ENCODE data around the gene ABCC11. TPM values are rescaled to one million over a fixed set of nuclear protein-coding genes. Genes with fewer than 3 reads are reported as not detected.
A peak's percentile ranks its signal among the peaks of the same experiment; 100 is the strongest.

Gene ABCC11
- total and polyA plus RNA-seq, 2 of the 4 experiments (the other 2 are of a cell fraction) = 0.09 to 0.18 TPM

- H3K56ac ChIP-seq (ENCODE audit: extremely low read depth, insufficient read depth, low read length) = no peak overlapping the region
- no peak overlapping the region for H2BK15ac ChIP-seq (ENCODE audit: low read depth, low read length)
- H3K27ac ChIP-seq (ENCODE audit: insufficient read depth, low read length) = no peak overlapping the region
- no peak overlapping the region for H3K4ac ChIP-seq (ENCODE audit: low read depth, low read length)
- no peak overlapping the region for H3K23ac ChIP-seq (ENCODE audit: low read depth, low read length)
- H3K4me1 ChIP-seq (ENCODE audit: control insufficient read depth, insufficient read depth, low read length) = no peaks in the 10 kb centered on the region
- no peaks in the 10 kb centered on the region for H3K9me3 ChIP-seq (ENCODE audit: control insufficient read depth, insufficient read depth, low read length)
- no peaks in the 10 kb centered on the region for H3K79me1 ChIP-seq (ENCODE audit: low read depth in 1 of 2, low read length in 2 of 2)
- H3K14ac ChIP-seq (replicated peaks; ENCODE audit: low read depth, low read length) = no peak overlapping the region
- H2AK9ac ChIP-seq (replicated peaks; ENCODE audit: low read depth, low read length, poor library complexity) = no peak overlapping the region
- no peaks in the 10 kb centered on the region for H3K36me3 ChIP-seq (ENCODE audit: control insufficient read depth, insufficient read depth, low read length)
- BruUV-seq (replicated peaks) = no TSS peak
- no peak overlapping the region for H4K5ac ChIP-seq (ENCODE audit: low read depth, low read length)
- no peak overlapping the region for H3K4me3 ChIP-seq (ENCODE audit: insufficient read depth, low read depth, low read length)
- no peak overlapping the region for H2BK5ac ChIP-seq (ENCODE audit: low read depth, low read length, poor library complexity, severe bottlenecking)
- H4K8ac ChIP-seq (ENCODE audit: low read depth in 2 of 2, low read length in 2 of 2) = no peak overlapping the region
- WGBS, 2 experiments (ENCODE audit: extremely low coverage in 2 of 2, insufficient read length in 1 of 2) = 42% methylated on average over 3 of the region's 7 CpGs; no CpG with 5 or more reads in 1 of the 2 experiments
- no peak overlapping the region for H3K9ac ChIP-seq (ENCODE audit: low read depth, low read length)
- intact Hi-C loops (cut with micrococcal nuclease) (no loop called here), dilution Hi-C loops (cut with HindIII; ENCODE audit: low sequenced_read_pairs, unreplicated experiment) (no loop called here), in situ Hi-C loops (cut with MboI; ENCODE audit: low sequenced_read_pairs) (no loop called here)
- POLR2A ChIA-PET (ENCODE audit: unreplicated experiment) = no interaction called here
- no peaks in the 10 kb centered on the region for H4K20me1 ChIP-seq (ENCODE audit: insufficient read depth, low read length)
- H2AK5ac ChIP-seq (ENCODE audit: low read depth, low read length) = no peak overlapping the region
- H2BK20ac ChIP-seq (ENCODE audit: low read depth, low read length) = no peak overlapping the region
- ATAC-seq (ENCODE audit: low read depth) (no peak), DNase-seq (no peak)
- H2AFZ ChIP-seq (replicated peaks; ENCODE audit: low read length, poor library complexity) = no peak overlapping the region
- no peak overlapping the region for H2BK120ac ChIP-seq (ENCODE audit: low read depth, low read length)
- no peaks in the 10 kb centered on the region; the same call in 1 of the 2 replicates for H3K9me1 ChIP-seq (ENCODE audit: insufficient read depth, low read length)
- H3K4me2 ChIP-seq (ENCODE audit: low read depth, low read length) = no peak overlapping the region
- CTCF ChIA-PET = interaction anchor here (0.6 kb wide), 1 partner anchor 25 kb away, joined by 4 read pairs; no protein-coding TSS in a partner anchor
- H3K18ac ChIP-seq (ENCODE audit: low read depth, low read length) = no peak overlapping the region
- TF ChIP-seq ELK1 (IDR thresholded peaks at IDR 0.05; ENCODE audit: borderline replicate concordance, low read depth, low read length) (no peak), BHLHE40 (IDR thresholded peaks at IDR 0.05; ENCODE audit: low read depth, low read length) (no peak), NFE2L2 (IDR thresholded peaks at IDR 0.05; ENCODE audit: low read depth, low read length) (no peak), MXI1 (IDR thresholded peaks at IDR 0.05; ENCODE audit: borderline replicate concordance, low read depth, low read length) (no peak), MAFK (IDR thresholded peaks at IDR 0.05; ENCODE audit: low read depth, low read length) (0 out of 2 replicates have a peak, but pooled peaks have one; percentile 9), RCOR1 (IDR thresholded peaks at IDR 0.05; ENCODE audit: insufficient replicate concordance, low read length) (no peak)
- H4K91ac ChIP-seq (ENCODE audit: insufficient read depth, low read depth, low read length) = no peak overlapping the region
- H3K27me3 ChIP-seq (ENCODE audit: control insufficient read depth, insufficient read depth, low read length) = peaks cover 17% of the 10 kb centered on the region
These were observed 53.5 kb downstream of the ABCC11 start for GRCh38 chr16:48193846-48194245.

Data from IMR-90 (cell line).